HTR-8/SVneo (cell line): ENCODE data around the gene ASB18.
"Not testable (repeated sequence)": the region's sequence is repeated elsewhere in the genome, so short reads cannot be mapped to it uniquely, and the experiment has no call there.

Experiments used
- DNase-seq: peaks from one replicate; pipeline ENCODE4 v3.0.0; 2011; ENCODE audit warnings: low spot score, mixed read lengths; ENCODE audit not compliant: insufficient read length
- FAIRE-seq: peaks from 2 replicates; lab custom pipeline; 2011; peaks lifted over from hg19 to GRCh38; lab: Jason Lieb, UNC

Gene ASB18

GRCh38 chr2:236287656-236288055, 23.4 kb upstream of the ASB18 start:
- FAIRE-seq (no peak), DNase-seq (no peak)

GRCh38 chr2:236286873-236287545, 22.8 kb upstream of the ASB18 start:
- FAIRE-seq (peak; percentile 69), DNase-seq (peak; percentile 62)

GRCh38 chr2:236284208-236284607, 20.0 kb upstream of the ASB18 start:
- FAIRE-seq = no peak
- no peak for DNase-seq

GRCh38 chr2:236282406-236282805, 18.2 kb upstream of the ASB18 start:
- FAIRE-seq (no peak), DNase-seq (no peak)

GRCh38 chr2:236281423-236281822, 17.2 kb upstream of the ASB18 start:
- FAIRE-seq (no peak), DNase-seq (no peak)

- DNase-seq (no peak), FAIRE-seq (no peak)
Observed at GRCh38 chr2:236273126-236273525, 8.9 kb upstream of the ASB18 start.

GRCh38 chr2:236271851-236272250, 7.6 kb upstream of the ASB18 start:
- DNase-seq (no peak), FAIRE-seq (no peak)

GRCh38 chr2:236269876-236270275, 5.7 kb upstream of the ASB18 start:
- not testable (repeated sequence) for FAIRE-seq, DNase-seq

GRCh38 chr2:236265675-236266074, 1.5 kb upstream of the ASB18 start:
- FAIRE-seq (no peak), DNase-seq (no peak)

GRCh38 chr2:236262238-236262637, 2.0 kb downstream of the ASB18 start:
- FAIRE-seq = no peak
- no peak for DNase-seq

GRCh38 chr2:236261452-236261851, 2.8 kb downstream of the ASB18 start:
- DNase-seq (no peak), FAIRE-seq (no peak)

GRCh38 chr2:236259371-236259770, 4.8 kb downstream of the ASB18 start:
- FAIRE-seq = no peak

GRCh38 chr2:236257575-236257974, 6.6 kb downstream of the ASB18 start:
- FAIRE-seq = no peak

More at GRCh38 chr2:236259371-236259770, 4.8 kb downstream of the ASB18 start:
- DNase-seq = no peak

GRCh38 chr2:236257136-236257535, 7.1 kb downstream of the ASB18 start:
- DNase-seq = no peak
- no peak for FAIRE-seq

More at GRCh38 chr2:236257575-236257974, 6.6 kb downstream of the ASB18 start:
- no peak for DNase-seq

- FAIRE-seq = no peak
Observed at GRCh38 chr2:236256366-236256985, 7.7 kb downstream of the ASB18 start.

GRCh38 chr2:236254674-236255073, 9.5 kb downstream of the ASB18 start:
- DNase-seq (no peak), FAIRE-seq (no peak)

More at GRCh38 chr2:236256366-236256985, 7.7 kb downstream of the ASB18 start:
- DNase-seq = no peak

GRCh38 chr2:236254001-236254400, 10.2 kb downstream of the ASB18 start:
- DNase-seq (no peak), FAIRE-seq (no peak)

- no peak for DNase-seq
Observed at GRCh38 chr2:236252602-236253001, 11.6 kb downstream of the ASB18 start.

GRCh38 chr2:236250909-236251579, 13.2 kb downstream of the ASB18 start:
- no peak for FAIRE-seq

More at GRCh38 chr2:236252602-236253001, 11.6 kb downstream of the ASB18 start:
- FAIRE-seq = no peak

GRCh38 chr2:236250286-236250685, 13.9 kb downstream of the ASB18 start:
- no peak for FAIRE-seq
- no peak for DNase-seq

More at GRCh38 chr2:236250909-236251579, 13.2 kb downstream of the ASB18 start:
- DNase-seq = no peak

- DNase-seq = no peak
- no peak for FAIRE-seq
Observed at GRCh38 chr2:236249066-236249465, 15.1 kb downstream of the ASB18 start.
